BJ (cell line): ENCODE measurements around the gene ANKRD65. TPM values are rescaled to one million over a fixed set of nuclear protein-coding genes. Genes with fewer than 3 reads are reported as not detected.
A peak's percentile ranks its signal among the peaks of the same experiment; 100 is the strongest.

ENCODE experiments used
- CTCF ChIA-PET: fragments of 350-600 bp; formaldehyde crosslinking; extraction: SDS; loops from one replicate; lab custom pipeline; 2021; ENCODE audit warnings: antibody characterized with exemption, inconsistent platforms; lab: Yijun Ruan, JAX
- POLR2A ChIA-PET: fragments of 300-600 bp; sonication (Branson Sonifier 250); formaldehyde crosslinking; extraction: SDS; loops from one replicate; lab custom pipeline; 2021; ENCODE audit warnings: antibody characterized with exemption; lab: Charles Lee
- DNase-seq: peaks from one replicate; pipeline ENCODE4 v3.0.0-alpha.2; 2011; ENCODE audit warnings: low read depth
- H3K27me3 ChIP-seq: 2 replicates; pipeline ENCODE4 v1.6.0; 2011; ENCODE audit warnings: low read length; ENCODE audit not compliant: control insufficient read depth, insufficient read depth
- H3K36me3 ChIP-seq: 2 replicates; pipeline ENCODE4 v1.5.1; 2011; ENCODE audit warnings: low read length; ENCODE audit not compliant: control insufficient read depth, insufficient read depth
- H3K4me3 ChIP-seq: 2 replicates; pipeline ENCODE4 v1.5.1; 2011; ENCODE audit warnings: low read depth, mild to moderate bottlenecking, control low read depth, low read length
- polyA plus RNA-seq: library from polyadenylated mRNA; depleted of rRNA; stranded (reverse); fragments of >200 nt; gene quantifications from 2 replicates; pipeline ENCODE4 v1.2.3, GENCODE V29; 2011
- TF ChIP-seq, protein P1 (sequence below): IDR thresholded peaks from 2 replicates; pipeline ENCODE4 v1.5.1; 2011; ENCODE audit warnings: low read depth, mild to moderate bottlenecking, control low read depth, inconsistent platforms, low read length, moderate library complexity; ENCODE audit not compliant: insufficient read depth

ANKRD65 gene
- polyA plus RNA-seq, 1 experiment = 0.43 TPM

DNA sequence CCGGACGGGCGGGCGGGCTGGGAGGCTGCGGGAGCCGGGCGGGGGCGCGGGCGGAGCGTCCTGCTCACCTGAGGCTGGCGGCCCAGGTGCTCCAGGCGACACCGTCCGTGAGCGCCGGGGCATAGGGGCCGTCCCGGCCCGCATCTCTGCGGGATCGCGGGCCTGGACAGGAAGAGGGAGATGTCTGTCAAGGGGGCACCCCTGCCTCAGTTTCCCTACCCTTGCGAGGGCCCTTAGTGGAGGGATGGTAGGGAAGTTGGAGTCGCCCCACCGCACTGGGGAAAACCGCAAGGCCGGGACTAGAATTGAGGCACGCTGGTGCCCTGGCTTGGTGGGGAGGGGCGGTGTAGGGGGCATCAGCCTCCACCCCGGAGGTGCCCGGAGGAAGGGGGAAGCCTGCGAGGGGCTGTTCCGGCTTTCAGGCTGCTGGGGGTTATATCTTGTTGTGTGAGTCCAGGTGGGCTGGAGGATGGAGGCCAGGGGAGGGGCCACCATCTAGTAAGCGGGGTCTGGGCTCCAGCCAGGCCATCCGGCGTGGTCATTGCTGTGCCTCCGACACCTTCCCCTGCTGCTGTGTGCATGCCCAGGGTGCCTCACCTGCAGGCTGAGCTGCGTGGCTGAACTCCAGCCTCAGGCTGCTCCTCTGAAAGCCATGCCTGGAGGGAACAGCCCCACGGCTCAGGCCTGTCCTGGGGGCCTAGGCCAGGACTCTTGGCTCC, 15.0 kb upstream of the ANKRD65 start:
- Histone ChIP-seq H3K27me3 (peaks cover 4% of the 10 kb centered on the region; the same call in 1 of the 2 replicates), H3K36me3 (no peaks in the 10 kb centered on the region), H3K4me3 (peak overlapping the region; percentile 46)
- no peak for DNase-seq
- ChIA-PET POLR2A (no interaction called here), CTCF (no interaction called here)
- TF ChIP-seq, protein P1, sequence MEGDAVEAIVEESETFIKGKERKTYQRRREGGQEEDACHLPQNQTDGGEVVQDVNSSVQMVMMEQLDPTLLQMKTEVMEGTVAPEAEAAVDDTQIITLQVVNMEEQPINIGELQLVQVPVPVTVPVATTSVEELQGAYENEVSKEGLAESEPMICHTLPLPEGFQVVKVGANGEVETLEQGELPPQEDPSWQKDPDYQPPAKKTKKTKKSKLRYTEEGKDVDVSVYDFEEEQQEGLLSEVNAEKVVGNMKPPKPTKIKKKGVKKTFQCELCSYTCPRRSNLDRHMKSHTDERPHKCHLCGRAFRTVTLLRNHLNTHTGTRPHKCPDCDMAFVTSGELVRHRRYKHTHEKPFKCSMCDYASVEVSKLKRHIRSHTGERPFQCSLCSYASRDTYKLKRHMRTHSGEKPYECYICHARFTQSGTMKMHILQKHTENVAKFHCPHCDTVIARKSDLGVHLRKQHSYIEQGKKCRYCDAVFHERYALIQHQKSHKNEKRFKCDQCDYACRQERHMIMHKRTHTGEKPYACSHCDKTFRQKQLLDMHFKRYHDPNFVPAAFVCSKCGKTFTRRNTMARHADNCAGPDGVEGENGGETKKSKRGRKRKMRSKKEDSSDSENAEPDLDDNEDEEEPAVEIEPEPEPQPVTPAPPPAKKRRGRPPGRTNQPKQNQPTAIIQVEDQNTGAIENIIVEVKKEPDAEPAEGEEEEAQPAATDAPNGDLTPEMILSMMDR = no peak

GRCh38 chr1:1435106-1435903, 14.2 kb upstream of the ANKRD65 start, which contains the start of gene VWA1:
Gene VWA1, plus strand, starts transcription at chr1:1435690. Its CDS starts 59 bp downstream, at chr1:1435749.
- TF ChIP-seq, protein P1 = no peak
- peak within 1 kb of the TSS; percentile 46 for H3K4me3 ChIP-seq
- no peak for DNase-seq
- H3K27me3 ChIP-seq = peaks cover 4% of the 10 kb centered on the region; the same call in 1 of the 2 replicates
- POLR2A ChIA-PET = no interaction called here
- CTCF ChIA-PET = no interaction called here
- no peaks in the 10 kb centered on the region for H3K36me3 ChIP-seq

- Histone ChIP-seq H3K36me3 (no peaks in the 10 kb centered on the region), H3K27me3 (peaks cover 4% of the 10 kb centered on the region; the same call in 1 of the 2 replicates), H3K4me3 (no peak overlapping the region)
- CTCF ChIA-PET = interaction anchor here (0.9 kb wide), 1 partner anchor 35 kb away, joined by 3 read pairs; no protein-coding TSS in a partner anchor
- no peak for DNase-seq
- TF ChIP-seq, protein P1 = no peak
- POLR2A ChIA-PET = no interaction called here
Measured at GRCh38 chr1:1434824-1435105, 13.7 kb upstream of the ANKRD65 start.

DNA sequence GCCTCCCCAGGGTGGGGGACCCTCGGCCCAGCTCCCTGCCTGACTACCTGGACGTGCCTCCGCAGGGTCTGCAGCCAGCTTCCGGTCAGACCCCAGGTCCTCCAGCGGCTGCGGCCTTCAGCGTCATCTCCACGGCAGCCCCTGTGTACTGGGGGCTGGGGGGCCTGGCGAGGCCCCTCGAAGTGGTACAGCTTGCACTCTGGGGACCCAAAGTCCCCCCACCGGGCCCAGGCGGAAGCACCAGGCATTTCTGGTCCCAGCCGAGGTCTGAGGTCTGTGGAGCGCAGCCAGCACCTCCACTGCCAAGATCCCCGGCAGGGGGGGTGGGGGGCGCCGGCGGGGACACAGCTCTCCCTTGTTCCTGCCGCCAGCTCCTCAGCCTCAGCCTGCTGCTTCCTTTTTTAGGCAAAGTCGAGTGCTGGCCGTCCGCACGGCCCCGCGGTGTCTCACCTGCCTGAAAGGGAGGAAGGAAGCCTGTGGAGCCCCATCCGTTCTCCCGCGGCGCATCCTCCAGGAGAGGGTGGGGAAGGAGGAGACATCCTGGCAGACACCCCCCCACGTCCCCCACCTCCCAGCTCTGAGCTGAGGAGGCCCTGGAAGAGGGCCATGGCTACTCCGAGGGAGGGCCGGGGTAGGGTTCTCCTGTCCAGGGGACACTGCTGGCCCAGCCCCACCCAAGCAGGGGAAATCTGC, 13.2 kb upstream of the ANKRD65 start:
- DNase-seq = no peak
- Histone ChIP-seq H3K27me3 (peaks cover 4% of the 10 kb centered on the region; the same call in 1 of the 2 replicates), H3K4me3 (no peak overlapping the region), H3K36me3 (no peaks in the 10 kb centered on the region)
- ChIA-PET CTCF (interaction anchor here (0.9 kb wide), 1 partner anchor 34 kb away, joined by 3 read pairs; no protein-coding TSS in a partner anchor), POLR2A (no interaction called here)
- TF ChIP-seq, protein P1 = no peak

DNA sequence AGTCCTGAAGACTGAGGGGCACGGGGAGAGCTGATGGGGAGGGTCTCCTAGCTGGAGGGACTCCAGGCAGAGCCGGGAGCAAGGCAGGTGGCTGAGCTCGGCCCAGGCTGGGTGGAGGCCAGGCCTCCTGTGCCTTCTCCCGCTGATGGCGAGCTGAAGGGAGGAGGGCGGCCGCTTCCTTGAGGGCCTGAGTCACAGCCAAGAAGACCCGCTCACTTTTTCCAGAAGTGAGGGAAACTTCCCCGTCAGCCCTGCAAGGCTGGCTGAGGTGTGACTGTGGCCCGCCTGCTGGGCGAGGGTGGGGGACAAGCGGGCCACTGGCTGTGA, 12.7 kb upstream of the ANKRD65 start:
- ChIA-PET CTCF (no interaction called here), POLR2A (interaction anchor here (0.6 kb wide), 1 partner anchor 33 kb away, joined by 3 read pairs; no protein-coding TSS in a partner anchor)
- no peak for DNase-seq
- TF ChIP-seq, protein P1 = no peak
- Histone ChIP-seq H3K4me3 (no peak overlapping the region), H3K36me3 (no peaks in the 10 kb centered on the region), H3K27me3 (peaks cover 4% of the 10 kb centered on the region; the same call in 1 of the 2 replicates)
